HG03045 (cell line): ENCODE results near the gene MAD1L1.
"Not testable (repeated sequence)": the region's sequence is repeated elsewhere in the genome, so short reads cannot be mapped to it uniquely, and the experiment has no call there.

Source experiments
- ATAC-seq: cut with Tn5 transposase; IDR thresholded peaks from one replicate; pipeline ENCODE4 v1.9.1; 2021; ENCODE audit warnings: mild to moderate bottlenecking, moderate library complexity; ENCODE audit not compliant: unreplicated experiment

The MAD1L1 gene

DNA sequence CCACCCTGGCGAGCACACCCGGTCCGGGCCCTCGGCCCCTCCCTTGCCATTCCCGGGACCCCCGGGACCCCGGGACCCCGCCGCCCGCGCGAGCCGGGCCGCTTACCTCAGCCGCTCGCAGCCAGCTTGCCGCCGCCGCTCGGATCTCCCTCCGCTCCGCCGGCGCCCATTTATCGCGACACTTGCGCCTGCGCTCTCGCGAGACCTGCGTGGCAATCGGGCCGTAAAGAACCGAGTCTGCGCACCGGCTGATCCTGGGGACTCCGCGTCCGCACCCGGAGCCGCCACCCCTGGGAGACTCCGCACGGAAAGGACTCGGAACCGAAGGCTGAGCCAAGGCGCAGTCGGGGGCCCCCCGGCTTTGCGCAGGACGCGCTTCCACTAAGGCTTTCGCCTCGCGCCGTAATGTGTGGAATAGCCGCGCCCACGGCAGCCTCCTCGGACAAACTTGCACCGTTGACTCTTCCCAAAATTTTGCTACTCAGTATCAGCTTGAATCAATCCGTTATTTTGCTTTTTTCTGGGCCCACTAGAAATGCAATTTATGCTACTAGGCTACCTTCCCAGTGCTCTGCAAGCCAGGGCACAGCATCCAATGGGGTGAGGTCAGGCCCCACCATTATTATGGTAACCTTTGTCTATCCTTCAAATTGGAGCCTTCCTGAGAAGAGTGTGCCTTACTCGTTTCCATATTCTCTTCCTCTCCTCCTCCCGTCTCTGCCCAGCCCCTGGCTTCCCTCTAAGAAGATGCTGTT, at the start of gene MAD1L1:
MAD1L1 (minus strand) TSS at position 180 of the 755 bp plus-strand sequence. CDS start 2,812 bp downstream, outside the sequence.
- peak; percentile 76 for ATAC-seq

DNA sequence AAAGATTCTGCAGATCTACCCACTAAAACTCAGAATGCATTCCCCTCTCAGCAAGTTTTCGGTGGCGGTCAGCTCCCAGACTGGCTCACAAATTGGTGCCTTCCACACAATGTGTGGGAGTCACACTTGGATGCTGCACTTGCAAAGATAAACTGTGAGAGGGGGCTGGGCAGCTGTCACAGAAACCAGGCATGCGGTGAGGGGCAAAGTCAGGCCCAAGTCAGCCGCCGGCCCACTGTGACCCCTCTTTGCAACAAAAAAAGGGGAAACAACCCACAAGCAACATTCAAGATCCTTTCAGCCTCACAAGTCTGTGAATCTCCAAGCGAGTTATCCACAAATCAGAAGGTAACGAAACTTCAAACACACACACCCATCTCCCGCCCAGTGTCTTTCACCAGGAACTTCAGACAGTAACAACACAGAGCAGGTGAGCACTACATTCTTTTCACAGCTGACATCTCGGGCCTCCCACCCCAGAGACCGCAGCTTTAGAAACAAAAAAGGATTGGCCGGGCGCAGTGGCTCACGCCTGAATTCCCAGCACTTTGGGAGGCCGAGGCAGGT, 49.5 kb upstream of the MAD1L1 start:
- ATAC-seq: no peak

DNA sequence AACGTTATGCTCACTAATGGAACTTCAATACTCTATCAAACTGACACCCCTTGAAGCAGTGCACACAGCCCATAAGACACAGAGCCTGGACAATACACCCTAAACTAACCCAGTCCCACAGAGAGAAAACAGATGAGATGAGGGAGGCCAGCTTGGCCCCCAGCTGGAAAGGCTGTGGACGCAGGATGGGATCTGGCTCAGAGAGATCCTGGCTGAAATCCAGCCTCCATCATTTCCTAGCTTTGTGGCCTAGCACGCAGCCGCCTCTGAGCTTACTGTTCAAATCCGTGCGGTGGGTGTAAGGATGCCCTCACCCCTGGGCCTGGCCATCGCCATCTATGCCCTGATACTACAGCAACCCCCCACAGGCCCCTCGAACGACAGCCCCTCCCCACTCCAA, 48.8 kb upstream of the MAD1L1 start:
- ATAC-seq: no peak

DNA sequence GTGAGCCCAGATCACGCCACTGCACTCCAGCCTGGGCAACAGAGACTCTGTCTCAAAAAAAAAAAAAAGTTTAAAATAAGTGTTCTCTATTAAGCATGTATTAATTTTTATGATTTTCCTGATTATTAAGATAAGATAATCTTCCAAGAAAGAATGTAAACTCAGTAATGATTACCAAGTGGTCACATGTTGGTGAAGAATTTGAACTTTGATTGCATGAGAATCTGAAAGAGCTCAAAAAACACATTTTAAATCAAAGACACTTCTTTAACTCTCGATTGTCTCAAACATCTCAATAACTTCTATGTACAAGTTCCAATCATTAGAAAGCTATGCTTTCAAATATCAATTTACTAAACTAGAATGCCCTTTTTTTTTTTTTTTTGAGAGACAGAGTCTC, 47.7 kb upstream of the MAD1L1 start:
- ATAC-seq: no peak

DNA sequence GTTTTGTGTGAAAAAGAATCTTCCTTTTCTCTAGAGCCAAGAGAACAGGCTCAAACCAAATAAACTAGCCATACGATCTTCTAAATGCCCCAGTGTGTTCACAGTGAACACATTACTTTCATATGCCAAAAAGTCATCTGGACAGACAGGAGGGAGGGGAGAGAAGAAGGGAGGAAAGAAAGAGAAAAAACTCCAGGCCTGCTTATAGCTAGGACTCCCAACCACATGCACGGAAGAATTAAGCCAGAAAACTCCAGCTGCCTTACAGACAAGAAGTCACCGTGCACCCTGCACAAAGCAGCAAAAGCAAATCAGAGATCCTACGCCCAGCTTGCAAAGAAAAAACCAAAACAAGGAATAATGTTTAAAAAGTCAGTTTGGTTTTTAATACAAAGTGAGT, 47.2 kb upstream of the MAD1L1 start:
- no peak for ATAC-seq

DNA sequence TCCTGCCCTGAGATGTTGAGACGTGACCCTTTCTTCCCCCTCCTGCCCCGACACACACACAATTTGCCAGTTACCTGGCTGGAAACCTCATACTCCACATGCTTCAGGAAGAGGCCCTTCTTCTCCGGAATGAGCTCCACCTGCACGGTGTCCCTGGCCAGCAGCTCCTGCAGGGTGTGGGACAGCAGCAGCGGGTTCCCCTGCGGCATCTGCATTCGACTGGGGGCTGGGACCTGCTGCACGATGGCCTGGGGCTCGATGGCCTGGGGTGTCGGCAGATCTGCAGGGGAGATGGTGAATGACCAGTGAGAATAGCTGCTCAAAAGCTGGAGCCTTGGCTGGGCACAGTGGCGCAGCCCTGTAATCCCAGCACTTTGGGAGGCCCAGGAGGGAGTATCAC, 45.3 kb upstream of the MAD1L1 start:
- no peak for ATAC-seq

DNA sequence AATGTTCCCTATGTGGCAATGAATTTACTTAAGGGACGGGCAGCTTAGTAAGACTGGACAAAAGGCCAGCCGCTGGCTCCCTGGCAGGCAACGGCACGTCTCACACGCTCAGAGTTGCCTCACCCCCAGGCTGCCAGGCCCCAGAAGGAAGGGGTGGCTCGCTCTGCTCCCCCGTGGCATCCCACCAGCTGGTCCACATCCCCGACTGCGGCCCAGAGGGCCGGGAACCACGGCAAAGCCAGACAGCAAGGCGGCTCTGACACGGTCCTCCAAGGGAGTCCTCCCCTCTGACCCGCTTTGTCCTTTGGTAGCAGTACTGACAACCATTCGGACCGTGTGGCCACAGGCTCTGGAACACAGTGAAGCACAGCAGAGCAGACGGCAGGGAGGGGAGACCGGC, 43.4 kb upstream of the MAD1L1 start:
- no peak for ATAC-seq

DNA sequence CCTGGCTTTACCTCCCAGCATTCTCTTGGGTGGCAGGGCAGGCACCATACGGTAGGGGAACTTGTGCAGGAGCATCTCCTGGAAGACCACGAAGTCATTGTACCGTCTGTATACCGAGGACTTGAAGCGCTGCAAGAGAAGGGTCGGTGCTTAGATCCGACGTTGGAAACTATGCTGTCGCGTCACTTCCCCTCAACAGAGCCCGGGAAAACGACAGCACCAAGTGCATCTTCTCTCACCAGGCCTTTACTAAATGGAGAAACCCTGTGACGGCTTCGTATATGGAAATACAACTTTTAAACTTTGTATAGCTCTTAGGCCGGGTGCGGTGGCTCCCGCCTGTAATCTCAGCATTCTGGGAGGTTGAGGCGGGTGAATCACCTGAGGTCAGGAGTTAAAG, 42.4 kb upstream of the MAD1L1 start:
- ATAC-seq: no peak

DNA sequence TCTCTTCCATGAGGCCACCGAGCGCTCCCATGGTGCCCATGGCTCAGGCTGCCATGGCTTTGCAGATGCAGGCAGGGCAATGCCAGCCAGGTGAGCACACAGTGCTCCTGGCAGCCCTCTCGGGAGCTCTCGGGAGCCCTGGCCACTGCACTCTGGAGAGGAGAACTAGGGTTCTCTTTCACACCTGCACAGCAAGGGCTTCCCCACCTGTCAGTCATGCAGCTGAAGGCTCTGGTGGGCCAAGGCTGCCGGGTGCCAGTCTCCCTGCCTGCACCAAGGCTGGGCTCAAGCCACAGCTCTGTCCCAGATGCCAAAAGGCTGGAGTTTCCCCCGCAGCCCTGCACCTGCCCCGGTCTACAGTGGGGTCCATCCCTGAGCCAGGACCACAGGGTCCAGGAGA, 41.9 kb upstream of the MAD1L1 start:
- ATAC-seq: no peak

DNA sequence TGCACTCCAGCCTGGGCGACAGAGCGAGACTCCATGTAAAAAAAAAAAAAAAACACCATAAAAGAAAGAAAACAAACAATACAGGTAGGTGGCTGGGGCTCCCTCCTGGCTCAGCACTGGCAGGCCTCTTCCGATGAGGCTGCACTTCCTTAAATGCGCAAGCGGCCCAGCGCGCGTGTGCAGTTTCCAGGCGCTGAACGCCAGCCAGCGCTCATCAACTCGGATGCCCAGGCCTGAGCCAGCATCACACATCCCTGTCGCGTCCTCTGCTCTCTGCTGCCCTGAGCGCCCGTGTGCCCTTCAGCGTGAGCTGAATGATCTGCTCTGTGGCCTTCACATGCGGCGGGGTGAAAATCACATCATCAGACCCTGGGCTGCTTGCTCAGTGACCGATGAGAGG, 41.1 kb upstream of the MAD1L1 start:
- ATAC-seq: no peak

DNA sequence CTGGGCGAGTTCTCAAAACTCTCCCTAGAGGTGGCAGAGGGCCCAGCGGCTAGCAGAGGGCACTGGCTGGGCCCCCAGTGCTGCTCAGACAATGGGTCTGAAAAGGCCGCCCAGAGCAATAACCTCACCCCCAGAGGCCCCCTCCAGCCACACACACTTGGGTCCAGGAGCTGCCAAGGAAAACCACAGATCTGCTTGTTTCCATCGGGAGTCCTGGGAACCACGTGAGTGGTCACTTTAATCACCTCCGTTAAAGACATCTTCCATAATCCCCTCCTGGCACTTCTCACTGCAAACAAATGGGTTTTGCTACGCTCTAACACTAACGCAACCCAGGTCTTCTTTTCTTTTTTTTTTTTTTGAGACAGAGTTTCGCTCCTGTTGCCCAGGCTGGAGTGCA, 39.3 kb upstream of the MAD1L1 start:
- ATAC-seq: no peak

DNA sequence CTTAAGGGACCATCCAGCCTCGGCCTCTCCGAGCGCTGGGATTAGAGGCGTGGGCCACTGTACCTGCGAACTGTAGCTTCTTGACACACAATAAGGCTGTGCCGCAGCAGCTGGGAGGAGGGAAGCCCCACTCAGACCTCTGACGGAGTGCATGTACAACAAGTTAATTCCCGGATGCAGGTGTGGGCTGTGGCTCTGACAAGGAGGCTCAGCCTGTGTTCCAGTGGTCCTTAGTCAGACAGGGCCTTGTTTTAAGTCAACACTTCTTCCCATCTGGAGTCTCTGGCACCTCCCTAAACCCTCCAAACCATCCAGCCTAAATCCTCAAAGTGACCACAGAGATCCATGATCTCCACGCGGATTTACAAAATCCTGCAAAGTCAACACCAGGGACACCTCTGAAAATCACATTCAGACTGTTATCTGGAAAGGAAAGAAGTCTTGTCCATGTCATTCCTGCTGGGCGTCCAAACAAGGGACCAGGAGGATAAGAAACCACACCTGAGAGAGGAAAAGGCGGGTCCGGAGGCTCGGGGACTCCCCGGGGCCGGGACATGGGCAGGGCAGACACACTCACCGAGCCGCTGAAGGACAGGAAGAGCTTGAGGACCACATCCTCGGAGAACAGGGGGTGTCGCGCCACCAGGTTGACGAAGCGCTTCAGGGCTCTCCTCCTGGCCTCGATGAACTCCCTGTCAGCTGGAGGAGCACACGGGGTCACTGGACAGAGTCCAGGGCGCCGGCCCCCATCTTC, 38.7 kb upstream of the MAD1L1 start:
- no peak for ATAC-seq

DNA sequence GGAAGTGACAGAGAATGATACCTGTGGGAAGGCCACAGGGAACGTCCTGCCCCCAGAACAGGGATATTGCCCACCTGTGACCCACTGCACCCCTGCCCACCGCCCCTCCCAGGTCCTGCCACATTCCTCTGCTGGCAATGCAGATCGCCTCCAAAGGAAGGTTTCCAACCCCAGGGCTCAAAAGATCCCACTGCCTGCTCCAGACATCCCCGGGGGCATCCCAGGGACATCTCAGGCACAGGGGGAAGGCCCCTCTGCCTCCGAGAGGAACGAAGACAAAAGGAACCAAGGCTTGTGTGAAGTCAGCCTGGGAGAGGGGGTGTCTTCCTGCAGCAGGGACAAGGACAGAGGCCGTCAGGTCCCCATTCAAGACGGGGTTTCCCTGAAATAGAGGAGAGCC, 37.8 kb upstream of the MAD1L1 start:
- no peak for ATAC-seq

DNA sequence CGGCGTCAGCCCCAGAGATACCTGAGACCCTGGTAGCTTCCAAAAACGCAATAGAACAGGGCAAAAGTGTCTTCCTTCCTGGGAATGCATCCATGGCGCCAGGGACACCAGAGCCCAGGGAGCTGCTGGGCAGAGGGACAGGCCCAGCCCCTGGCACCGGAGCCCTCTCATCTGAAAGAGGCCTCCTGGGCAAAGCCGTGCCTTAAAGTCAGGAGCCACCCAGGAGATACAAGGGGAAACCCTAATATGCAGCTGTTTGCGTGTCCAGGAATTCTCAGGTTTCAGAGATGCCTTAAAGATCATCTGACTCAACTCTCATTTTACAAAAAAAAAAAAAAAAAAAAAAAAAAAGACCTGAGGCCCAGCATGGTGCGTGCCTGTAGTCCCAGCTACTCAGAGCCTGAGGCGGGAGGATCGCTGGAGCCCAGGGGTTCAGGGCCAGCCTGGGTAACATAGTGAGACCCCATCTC, 37.3 kb upstream of the MAD1L1 start:
- no peak for ATAC-seq

DNA sequence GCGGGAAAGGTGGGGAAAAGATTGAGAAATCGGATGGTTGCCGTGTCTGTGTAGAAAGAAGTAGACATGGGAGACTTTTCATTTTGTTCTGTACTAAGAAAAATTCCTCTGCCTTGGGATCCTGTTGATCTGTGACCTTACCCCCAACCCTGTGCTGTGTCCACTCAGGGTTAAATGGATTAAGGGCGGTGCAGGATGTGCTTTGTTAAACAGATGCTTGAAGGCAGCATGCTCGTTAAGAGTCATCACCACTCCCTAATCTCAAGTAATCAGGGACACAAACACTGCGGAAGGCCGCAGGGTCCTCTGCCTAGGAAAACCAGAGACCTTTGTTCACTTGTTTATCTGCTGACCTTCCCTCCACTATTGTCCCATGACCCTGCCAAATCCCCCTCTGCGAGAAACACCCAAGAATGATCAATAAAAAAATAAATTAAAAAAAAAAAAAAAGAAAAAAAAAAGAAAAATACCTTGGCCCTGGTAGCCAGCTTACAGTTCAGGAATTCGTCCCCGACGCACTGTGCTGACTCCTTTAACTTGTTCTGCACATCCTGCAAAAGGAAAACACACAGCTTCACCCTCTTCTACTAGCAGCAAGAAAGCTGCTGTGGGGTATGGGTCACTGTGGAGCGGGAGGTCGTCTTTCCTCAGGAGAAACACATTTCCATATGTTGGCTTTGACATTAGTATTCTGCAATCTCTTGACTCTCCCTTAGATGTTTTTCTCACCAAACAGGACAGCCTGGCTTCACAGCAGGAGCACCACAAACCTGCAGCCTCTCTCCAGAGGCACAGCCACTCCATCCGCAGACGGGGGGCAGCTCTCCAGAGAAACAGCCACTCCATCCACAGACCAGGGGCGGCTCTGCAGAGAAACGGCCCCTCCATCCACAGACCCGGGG, 36.6 kb upstream of the MAD1L1 start:
- not testable (repeated sequence) for ATAC-seq

DNA sequence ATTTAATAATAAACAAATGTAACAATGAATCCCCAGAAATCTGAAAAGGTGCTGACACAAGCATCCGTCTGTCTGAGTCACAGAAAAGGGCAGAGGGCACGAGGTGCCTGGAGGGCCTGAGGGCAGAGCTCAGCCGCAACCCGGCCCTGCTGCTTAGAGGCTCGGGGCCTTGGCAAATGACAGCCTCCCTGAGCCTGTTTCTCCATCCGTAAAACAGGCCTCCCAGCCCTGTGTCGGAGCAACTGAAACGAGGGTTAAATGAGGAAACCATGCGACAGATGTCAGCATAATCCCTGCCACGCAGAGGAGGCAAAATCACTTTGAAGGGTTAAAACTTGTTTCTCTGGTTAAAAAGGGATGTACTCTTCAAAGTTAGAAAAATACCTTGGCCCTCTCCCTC, 34.2 kb upstream of the MAD1L1 start:
- ATAC-seq: no peak

DNA sequence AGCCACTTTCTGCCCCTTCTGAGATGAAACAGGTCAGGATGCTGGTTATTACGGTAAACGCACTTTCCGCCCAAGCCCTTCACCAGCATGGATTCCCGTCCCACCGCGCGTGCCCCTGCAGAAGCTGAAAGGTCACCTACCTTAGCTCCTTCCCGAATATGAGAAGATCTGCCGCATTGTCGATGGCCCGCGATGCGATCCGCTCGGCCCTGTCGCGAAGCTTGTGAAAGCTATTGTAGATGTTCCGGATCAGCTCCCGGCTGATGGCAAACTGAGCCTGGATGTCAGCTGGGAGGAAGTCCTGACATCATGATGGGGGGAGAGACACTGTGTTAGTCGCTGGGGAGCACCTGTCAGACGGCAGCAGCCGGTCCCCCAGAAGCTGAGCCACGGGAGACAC, 31.4 kb upstream of the MAD1L1 start:
- no peak for ATAC-seq

DNA sequence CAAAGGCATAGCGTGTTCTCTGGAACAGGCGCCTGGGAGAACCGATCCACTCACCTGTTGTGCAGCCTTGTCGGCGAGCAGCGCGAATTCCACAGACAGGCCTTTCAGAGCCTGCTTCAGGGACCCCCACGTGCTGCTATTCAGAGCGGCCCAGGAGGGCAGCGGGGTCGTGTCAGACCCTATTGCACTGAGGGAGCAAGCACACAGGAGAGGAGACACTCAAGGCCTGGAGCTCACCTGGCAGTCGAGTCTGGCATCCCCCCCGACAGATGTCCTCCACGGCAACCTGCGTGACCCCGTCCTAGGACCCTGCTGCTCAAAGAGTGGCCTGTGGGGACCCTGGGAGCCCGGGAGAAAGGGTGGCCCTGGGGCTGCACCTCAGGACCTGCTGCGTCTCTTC, 30.4 kb upstream of the MAD1L1 start:
- no peak for ATAC-seq

DNA sequence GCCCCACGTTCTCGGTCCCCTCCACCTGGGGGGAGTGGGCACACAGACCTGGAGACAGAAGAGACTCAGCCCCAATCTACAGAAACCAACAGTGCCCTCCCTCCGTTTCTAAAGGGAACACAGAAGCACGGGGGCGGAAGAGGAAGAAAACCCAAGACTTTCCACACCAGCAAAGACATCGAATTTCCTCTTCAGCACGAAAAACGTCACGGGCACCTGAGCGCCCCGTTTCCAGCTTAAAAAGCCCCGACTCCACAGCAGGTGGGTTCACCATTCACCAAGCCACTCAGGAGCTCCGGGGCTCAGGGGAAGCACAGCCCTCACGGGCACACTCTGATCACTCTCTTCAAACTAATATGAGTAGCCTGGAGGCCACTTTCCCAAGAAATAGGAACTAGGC, 28.9 kb upstream of the MAD1L1 start:
- no peak for ATAC-seq

DNA sequence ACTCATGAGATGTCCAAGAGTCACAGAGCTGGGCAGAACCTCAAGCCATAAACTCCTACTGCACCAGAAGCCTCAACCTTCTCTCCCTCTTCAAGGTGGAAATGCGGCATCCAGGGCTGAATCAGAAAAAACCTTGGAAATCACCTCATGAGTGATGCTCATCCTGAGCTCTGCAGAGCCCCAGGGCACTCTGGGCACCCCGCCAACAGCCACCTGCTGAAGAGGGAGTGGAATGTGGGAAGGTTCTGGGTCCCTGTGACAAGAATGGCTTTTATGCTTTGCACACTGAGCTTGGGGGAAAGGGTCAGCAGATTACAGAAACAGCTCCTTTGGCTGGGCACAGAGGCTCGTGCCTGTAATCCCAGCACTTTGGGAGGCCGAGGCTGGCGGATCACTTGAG, 28.1 kb upstream of the MAD1L1 start:
- no peak for ATAC-seq

DNA sequence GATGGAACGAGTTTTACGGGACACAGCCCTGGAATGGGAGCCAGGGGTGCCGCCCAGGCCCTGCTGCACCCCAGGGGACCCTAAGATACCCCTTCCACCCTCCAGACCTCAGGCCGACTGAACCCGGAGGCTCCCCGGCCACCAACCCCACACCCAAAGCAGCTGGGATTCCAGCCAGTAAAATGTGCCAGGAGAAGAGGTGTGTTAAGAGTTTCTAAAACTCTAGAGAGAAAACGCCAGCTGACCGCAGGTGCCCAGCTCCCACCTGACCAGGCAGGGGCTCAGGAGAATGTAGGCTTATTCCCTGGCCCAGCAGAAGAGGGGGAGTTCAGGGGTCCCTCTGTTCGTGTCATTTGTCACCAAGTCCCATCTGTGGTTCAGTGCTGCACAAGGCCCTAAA, 26.7 kb upstream of the MAD1L1 start:
- no peak for ATAC-seq
